ENCODE results near the gene MYT1.

GRCh38 chr20:64156136-64156885 is 7.9 kb upstream of the MYT1 start:
- TF ChIP-seq CTCF (conservative IDR thresholded peaks at IDR 0.05) (no peak), EZH2 (IDR thresholded peaks at IDR 0.05; ENCODE audit: low read depth) (no peak)

Measured in PC-9 (cell line).